ENCODE data around the gene TPRG1L.

- no peak for TF ChIP-seq EZH2phosphoT487 (IDR thresholded peaks at IDR 0.05; ENCODE audit: borderline replicate concordance, low read length)
- no peak for TF ChIP-seq EZH2 (IDR thresholded peaks at IDR 0.05; ENCODE audit: low read length, unreplicated experiment)
- no peak for TF ChIP-seq CTCF (conservative IDR thresholded peaks at IDR 0.05; ENCODE audit: low read depth, low read length)
These were observed 26.7 kb upstream of the TPRG1L start for GRCh38 chr1:3598051-3598491.
